Kidney (tissue), 14 donors: ENCODE data around the gene CXCR5. TPM values are rescaled to one million over a fixed set of nuclear protein-coding genes. Genes with fewer than 3 reads are reported as not detected.
A peak's percentile ranks its signal among the peaks of the same experiment; 100 is the strongest.

Experiments used
- DNase-seq, 5 donors: peaks; one replicate each; pipeline ENCODE4 v3.0.0-alpha.2; 2013 to 2020
- FAIRE-seq: peaks from 2 replicates; lab custom pipeline; 2012; peaks lifted over from hg19 to GRCh38; lab: Jason Lieb, UNC
- H3K27ac ChIP-seq, 2 donors: one replicate each; pipeline ENCODE4 v1.7.0; 2013; ENCODE audit warnings: low read depth in 2 of 2, low read length in 2 of 2, inconsistent platforms in 1 of 2
- H3K27me3 ChIP-seq: one replicate; pipeline ENCODE4 v1.7.1; 2013; ENCODE audit warnings: low read length, inconsistent platforms; ENCODE audit not compliant: control insufficient read depth, insufficient read depth
- H3K36me3 ChIP-seq, 3 donors: one replicate each; pipeline versions ENCODE4 v1.7.0 to v1.7.1; 2013; ENCODE audit warnings: low read length in 3 of 3, control low read depth in 1 of 3, inconsistent platforms in 1 of 3; ENCODE audit not compliant: insufficient read depth in 3 of 3, control insufficient read depth in 2 of 3
- H3K4me1 ChIP-seq, 3 donors: one replicate each; pipeline versions ENCODE4 v1.7.0 to v1.7.1; 2013; ENCODE audit warnings: low read length in 3 of 3, inconsistent platforms in 1 of 3, low read depth in 1 of 3; ENCODE audit not compliant: control insufficient read depth in 2 of 3, insufficient read depth in 2 of 3
- H3K4me3 ChIP-seq, 3 donors: one replicate each; pipeline versions ENCODE4 v1.7.0 to v1.8.1; 2013; ENCODE audit warnings: low read length in 3 of 3, control low read depth in 1 of 3, inconsistent platforms in 1 of 3
- H3K9ac ChIP-seq, 3 donors: one replicate each; pipeline versions ENCODE4 v1.7.0 to v1.7.1; 2013; ENCODE audit warnings: low read length in 3 of 3, control low read depth in 1 of 3, inconsistent platforms in 1 of 3
- H3K9me3 ChIP-seq, 3 donors: one replicate each; pipeline versions ENCODE4 v1.7.0 to v1.7.1; 2013; ENCODE audit warnings: low read length in 3 of 3, control low read depth in 1 of 3, inconsistent platforms in 1 of 3; ENCODE audit not compliant: control insufficient read depth in 2 of 3, insufficient read depth in 1 of 3
- CTCF ChIP-seq: IDR thresholded peaks from 3 replicates; pipeline ENCODE4 v1.5.1; 2012; ENCODE audit warnings: mild to moderate bottlenecking, moderate library complexity, borderline replicate concordance; ENCODE audit not compliant: insufficient read depth; ENCODE audit errors: extremely low read depth
- intact Hi-C: fragments of 100-400 bp; cut with DNase I; formaldehyde crosslinking; loops from one replicate; pipeline ENCODE4 v1.11.1; 2022
- polyA plus RNA-seq: library from polyadenylated mRNA; stranded (reverse); fragments of 350-450 nt; fragmentation: Illumina TruSeq; extraction: RNeasy Lipid Tissue Mini Kit (QIAGEN cat#74804); gene quantifications from one replicate; pipeline ENCODE4 v1.2.3, GENCODE V29; 2014; ENCODE audit warnings: low read depth, low replicate concordance; ENCODE audit not compliant: insufficient read depth
- total RNA-seq: library from RNA; stranded (reverse); fragmentation: NEBNext Ultra II Directional; extraction: Animal tissue kit (Norgen Biotek cat#: 25700); gene quantifications from one replicate; pipeline ENCODE4 v1.2.1, GENCODE V29; 2021
- donor health status: control.
- donor health status: control.
- donor health status: control.
- donor health status: control.
- donor health status: control.
- donor health status: DM: yes; HTN: yes; CAD: no.
- donor health status: Normal renal cell carcinoma (clear cell type).

The CXCR5 gene
- total and polyA plus RNA-seq, 2 donors from 2014 or later: 1.1 TPM; not detected in 1

DNA sequence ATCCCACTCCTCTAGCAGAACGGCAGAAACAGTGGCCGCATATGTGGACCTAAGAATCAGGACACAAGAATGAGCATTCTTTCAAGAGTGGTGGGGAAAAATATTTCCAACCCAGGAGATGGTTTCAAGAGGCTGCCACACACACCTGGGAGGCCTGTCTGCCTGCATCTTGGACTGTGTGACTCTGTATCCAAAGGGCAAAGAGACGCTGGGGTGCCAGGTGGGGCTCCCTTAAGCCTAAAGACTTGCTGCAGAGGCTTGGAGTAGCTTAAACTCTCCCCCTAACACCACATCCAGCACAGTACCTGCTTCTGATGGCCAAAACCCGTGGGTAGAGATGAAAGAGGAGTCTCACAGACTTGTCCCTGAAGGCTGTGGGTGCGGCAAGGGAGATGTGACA is 3.5 kb downstream of the CXCR5 start:
- Histone ChIP-seq H3K36me3 (no peaks in the 10 kb centered on the region), H3K9ac (no peak overlapping the region), H3K27me3 (no peaks in the 10 kb centered on the region), H3K4me3 (no peak overlapping the region), H3K9me3 (no peaks in the 10 kb centered on the region), H3K4me1 (peaks cover 0 to 19% (median 9%) of the 10 kb centered on the region in 3 donors), H3K27ac (peak overlapping the region; percentile 32 to 56)
- intact Hi-C loops: no loop called here
- TF ChIP-seq CTCF: no peak
- no peak for DNase-seq
- no peak for FAIRE-seq

DNA sequence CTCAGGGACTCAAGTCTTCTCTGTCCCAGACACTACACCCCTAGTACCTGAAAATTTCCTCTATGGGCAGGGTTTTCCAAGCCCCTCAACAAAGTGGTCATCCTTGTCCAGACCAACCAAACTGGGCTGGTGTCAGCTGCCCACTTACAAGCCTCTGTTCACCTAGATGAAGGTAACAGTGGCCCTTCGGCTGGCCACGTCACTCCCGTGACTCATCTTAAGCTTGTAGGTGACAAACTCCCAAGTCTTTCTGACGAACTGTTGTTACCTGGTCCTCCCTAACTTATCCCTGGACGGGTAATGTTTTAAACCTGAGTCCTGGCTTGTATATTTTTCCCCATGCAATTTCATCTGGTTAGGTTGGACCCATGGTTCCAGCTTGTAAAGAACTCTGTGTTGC is 4.7 kb downstream of the CXCR5 start:
- intact Hi-C loops: no loop called here

GRCh38 chr11:118889797-118890196 is 6.1 kb downstream of the CXCR5 start:
- H3K4me3 ChIP-seq: no peak overlapping the region
- FAIRE-seq (no peak), DNase-seq (peak in 1 of 5 donors; percentile 75)
- H3K27me3 ChIP-seq: no peaks in the 10 kb centered on the region
- H3K27ac ChIP-seq: peak overlapping the region; percentile 5 to 62
- H3K4me1 ChIP-seq: peaks cover 0 to 19% (median 9%) of the 10 kb centered on the region in 3 donors
- H3K36me3 ChIP-seq: no peaks in the 10 kb centered on the region
- no peak overlapping the region for H3K9ac ChIP-seq
- no peaks in the 10 kb centered on the region for H3K9me3 ChIP-seq
- no peak for TF ChIP-seq CTCF
- intact Hi-C loops: no loop called here

More for the DNA sequence above, 4.7 kb downstream of the CXCR5 start:
- FAIRE-seq (no peak), DNase-seq (no peak)
- no peak overlapping the region for H3K9ac ChIP-seq
- no peak overlapping the region for H3K4me3 ChIP-seq
- no peaks in the 10 kb centered on the region for H3K27me3 ChIP-seq
- no peak overlapping the region for H3K27ac ChIP-seq
- no peaks in the 10 kb centered on the region for H3K36me3 ChIP-seq
- H3K9me3 ChIP-seq: no peaks in the 10 kb centered on the region
- H3K4me1 ChIP-seq: peaks cover 0 to 19% (median 9%) of the 10 kb centered on the region in 3 donors
- no peak for TF ChIP-seq CTCF

GRCh38 chr11:118892514-118892913 is 8.8 kb downstream of the CXCR5 start:
- FAIRE-seq: no peak
- Histone ChIP-seq H3K9ac (no peak overlapping the region), H3K4me1 (peaks cover 0 to 19% (median 9%) of the 10 kb centered on the region in 3 donors), H3K36me3 (no peaks in the 10 kb centered on the region), H3K27ac (no peak overlapping the region), H3K4me3 (no peak overlapping the region), H3K27me3 (no peaks in the 10 kb centered on the region), H3K9me3 (no peaks in the 10 kb centered on the region)
- intact Hi-C loops: no loop called here
- DNase-seq: peak in 1 of 5 donors; percentile 64
- TF ChIP-seq CTCF: no peak
